Superior temporal gyrus (tissue), 1 donor: Measurements from ENCODE around the gene KATNAL1.
"Not testable (repeated sequence)": the region's sequence is repeated elsewhere in the genome, so short reads cannot be mapped to it uniquely, and the experiment has no call there.

Experiments used
- DNase-seq: peaks from one replicate; pipeline ENCODE4 v3.0.0-alpha.2; 2016; ENCODE audit errors: extremely low spot score

KATNAL1 gene

DNA sequence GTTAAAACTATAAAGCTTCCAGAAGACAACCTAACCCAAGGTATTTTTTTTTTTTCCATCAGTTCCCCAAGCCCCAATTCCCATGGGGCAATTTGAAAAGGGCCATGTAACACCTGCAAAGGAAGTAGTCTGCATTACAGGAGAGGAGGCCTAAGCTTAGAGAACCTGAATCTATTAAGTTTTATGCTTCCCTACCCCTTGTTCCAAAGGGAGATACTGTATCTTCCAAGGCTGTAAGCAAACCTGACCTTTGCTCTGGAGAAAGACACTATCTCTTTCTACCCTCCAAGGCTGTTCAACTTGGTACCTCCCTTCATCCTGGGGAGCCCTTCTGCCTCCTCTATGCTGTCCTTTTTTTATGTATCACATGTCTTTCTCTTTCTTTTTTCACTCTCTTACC is 15.0 kb downstream of the KATNAL1 start:
- DNase-seq = no peak

DNA sequence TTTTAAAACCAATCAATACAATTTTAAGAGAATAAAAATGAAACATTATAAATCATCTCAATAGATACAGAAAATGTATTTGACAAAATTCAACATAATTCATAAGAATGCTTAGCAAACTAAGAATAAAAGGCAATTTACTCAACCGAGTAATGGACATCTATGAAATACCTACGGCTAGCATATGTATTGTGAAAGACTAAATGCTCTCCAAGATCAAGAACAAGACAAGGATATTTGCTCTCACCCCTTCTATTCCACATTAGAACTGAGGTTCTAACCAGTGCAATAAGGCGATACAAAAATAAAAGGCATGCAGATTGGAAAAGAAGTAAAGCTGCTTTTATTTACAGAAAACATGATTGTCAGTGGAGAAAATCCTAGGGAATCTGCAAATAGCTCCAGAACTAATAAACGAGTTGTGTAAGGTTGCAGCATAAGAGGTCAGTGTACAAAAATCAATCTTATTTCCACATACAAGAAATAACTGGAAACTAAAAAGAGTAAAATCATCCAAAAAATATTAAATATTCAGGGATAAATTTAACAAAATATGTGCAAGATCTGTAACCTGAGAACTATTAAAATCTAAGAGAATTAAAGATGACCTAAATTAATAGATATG is 16.4 kb downstream of the KATNAL1 start:
- no peak for DNase-seq

DNA sequence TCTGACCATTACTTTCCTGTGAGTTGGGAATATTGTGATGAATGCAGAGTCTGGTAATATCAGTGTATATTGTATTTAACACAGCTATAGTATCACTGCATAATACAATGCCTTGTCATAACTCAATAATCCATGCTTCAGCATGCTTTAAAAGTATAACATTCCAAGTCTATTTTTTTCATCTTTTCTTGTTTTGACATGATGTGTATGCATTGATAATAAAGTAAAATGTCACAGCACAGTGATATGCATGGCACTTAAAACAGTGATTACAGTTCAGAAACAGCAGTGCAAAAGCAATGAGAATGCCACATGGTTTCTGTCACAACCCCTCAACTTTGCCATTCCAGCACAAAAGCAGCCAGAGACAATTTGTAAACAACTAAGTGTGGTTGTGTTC is 17.8 kb downstream of the KATNAL1 start:
- DNase-seq = no peak

DNA sequence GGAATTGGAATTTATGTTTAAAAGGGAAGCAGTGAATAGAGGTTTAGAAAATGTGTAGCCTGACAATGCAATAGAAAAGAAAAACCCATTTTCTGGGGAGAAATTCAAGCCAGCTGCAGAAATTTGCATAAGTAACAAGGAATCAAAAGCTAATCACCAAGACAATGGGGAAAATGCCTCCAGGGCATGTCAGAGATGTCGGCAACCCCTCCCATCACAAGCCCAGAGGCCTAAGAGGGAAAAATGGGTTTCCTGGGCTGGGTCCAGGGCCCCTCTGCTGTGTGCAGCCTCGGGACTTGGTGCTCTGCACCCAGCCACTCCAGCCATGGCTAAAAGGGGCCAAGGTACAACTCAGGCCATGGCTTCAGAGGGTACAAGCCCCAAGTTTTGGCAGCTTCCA is 21.3 kb downstream of the KATNAL1 start:
- DNase-seq = not testable (repeated sequence)

DNA sequence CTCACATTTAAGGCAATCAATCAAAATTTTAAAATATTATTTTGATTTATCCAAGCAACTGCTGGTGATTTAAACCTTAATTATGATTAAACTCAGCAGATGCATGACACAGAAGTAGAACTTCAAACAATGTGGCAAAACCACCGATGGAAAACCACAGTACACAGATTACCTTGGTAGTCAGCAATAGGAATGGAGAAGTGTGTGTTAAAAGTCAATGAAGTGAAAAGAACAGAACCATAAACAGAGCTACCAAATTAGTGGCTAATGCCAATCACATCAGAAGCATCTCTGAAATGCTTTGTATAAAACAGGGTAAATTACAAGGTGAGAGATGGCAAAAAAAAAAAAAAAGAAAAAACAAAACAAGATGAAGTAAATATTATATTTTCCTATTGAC is 31.2 kb downstream of the KATNAL1 start:
- DNase-seq = no peak

DNA sequence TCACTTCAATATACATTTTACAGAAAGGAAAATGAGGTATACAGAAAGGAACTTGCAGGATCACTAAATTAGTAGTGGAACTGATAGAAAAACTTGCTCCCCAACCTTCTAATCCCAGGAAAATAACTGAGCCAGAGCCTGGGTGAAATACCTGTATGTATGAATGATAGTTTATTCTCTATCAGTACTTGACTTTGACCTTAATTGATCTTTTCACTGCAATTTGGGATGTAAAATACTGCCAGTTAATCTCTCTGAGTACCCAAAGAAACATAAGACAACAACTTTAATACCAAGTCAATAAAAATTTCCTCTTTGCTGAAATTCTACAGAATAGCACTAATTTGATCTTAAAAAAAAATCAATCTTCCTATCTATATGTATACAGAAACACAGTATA is 33.3 kb downstream of the KATNAL1 start:
- no peak for DNase-seq

DNA sequence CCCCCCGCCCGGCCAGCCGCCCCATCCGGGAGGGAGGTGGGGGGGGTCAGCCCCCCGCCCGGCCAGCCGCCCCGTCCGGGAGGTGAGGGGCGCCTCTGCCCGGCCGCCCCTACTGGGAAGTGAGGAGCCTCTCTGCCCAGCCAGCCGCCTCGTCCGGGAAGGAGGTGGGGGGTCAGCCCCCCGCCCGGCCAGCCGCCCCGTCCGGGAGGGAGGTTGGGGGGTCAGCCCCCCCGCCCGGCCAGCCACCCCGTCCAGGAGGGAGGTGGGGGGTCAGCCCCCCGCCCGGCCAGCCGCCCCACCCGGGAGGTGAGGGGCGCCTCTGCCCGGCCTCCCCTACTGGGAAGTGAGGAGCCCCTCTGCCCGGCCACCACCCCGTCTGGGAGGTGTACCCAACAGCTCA is 37.3 kb downstream of the KATNAL1 start:
- not testable (repeated sequence) for DNase-seq

DNA sequence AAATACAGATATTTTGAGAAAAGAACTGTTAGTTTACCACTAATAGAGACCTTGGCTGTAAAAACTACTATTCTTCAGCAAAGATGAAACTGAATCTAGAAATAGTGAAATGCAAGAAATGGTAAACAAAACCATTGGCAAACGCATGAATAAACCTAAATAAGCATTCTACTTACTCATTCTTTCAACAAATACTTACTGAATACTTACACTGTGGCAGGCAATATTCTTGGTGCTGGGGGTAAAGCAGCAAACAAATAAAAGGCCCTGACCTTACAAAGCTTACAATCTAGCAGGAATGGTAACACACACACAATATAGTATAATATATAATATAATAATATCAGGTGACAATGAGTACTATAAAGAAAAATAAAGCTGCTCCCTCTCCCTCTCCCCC is 38.7 kb downstream of the KATNAL1 start:
- no peak for DNase-seq

DNA sequence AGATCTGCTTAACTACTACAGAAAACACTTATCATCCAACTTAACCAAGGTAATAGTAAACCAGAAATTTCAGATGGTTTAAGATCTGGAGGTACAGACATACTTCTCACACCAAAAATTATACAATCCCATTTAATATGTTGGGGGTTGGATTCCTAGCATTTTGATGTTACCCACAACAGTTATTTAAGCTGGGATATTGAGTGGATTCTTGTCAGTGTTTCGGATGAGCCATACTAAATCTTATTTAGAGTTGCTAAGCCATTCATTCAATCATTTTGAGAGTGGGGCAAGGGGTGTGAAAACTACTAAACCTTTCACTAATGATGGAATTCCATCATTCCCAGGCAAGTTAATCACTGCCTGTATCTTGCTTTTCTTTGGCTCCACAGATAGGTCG is 40.6 kb downstream of the KATNAL1 start:
- no peak for DNase-seq

DNA sequence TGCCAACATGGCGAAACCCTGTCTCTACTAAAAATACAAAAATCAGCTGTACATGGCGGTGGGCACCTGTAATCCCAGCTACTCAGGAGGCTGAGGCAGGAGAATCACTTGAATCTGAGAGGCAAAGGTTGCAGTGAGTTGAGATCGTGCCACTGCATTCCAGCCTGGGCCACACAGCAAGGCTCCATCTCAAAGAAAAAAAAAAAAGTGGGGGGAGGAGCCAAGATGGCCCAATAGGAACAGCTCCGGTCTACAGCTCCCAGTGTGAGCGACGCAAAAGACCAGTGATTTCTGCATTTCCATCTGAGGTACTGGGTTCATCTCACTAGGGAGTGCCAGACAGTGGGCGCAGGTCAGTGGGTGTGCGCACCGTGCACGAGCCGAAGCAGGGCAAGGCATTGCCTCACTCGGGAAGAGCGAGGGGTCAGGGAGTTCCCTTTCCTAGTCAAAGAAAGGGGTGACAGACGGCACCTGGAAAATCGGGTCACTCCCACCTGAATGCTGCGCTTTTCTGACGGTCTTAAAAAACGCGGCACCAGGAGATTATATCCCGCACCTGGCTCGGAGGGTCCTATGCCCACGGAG is 48.1 kb downstream of the KATNAL1 start:
- not testable (repeated sequence) for DNase-seq

DNA sequence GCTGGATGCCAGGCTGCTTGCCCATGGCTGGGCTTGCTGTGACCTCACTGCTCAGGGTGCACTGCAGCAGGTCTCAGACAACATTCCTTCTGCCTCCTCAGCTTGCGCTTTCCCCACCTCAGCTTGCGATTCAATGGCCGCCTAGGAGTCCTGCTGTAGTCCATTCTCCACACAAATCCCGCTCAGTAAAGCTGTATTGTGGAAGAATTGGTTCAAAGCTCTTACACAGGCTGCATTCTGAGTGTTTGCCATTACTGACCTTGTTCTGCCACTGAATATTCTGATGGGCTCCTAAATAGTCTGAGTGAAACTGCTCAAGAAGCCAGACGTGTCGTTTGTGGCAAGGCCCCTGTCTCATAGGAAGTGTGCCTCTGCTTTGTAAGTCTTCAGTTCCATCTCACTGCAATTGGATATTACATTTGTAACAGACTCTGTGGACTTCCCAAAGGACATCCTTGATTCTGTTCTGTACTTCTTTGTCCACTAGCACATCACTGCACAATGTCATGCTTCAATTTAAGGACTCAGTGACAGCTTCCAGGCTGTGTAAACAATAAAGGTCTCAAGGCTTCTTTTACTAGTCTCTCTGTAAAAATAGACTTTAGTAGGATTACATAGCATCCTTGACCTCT is 49.8 kb downstream of the KATNAL1 start:
- no peak for DNase-seq

DNA sequence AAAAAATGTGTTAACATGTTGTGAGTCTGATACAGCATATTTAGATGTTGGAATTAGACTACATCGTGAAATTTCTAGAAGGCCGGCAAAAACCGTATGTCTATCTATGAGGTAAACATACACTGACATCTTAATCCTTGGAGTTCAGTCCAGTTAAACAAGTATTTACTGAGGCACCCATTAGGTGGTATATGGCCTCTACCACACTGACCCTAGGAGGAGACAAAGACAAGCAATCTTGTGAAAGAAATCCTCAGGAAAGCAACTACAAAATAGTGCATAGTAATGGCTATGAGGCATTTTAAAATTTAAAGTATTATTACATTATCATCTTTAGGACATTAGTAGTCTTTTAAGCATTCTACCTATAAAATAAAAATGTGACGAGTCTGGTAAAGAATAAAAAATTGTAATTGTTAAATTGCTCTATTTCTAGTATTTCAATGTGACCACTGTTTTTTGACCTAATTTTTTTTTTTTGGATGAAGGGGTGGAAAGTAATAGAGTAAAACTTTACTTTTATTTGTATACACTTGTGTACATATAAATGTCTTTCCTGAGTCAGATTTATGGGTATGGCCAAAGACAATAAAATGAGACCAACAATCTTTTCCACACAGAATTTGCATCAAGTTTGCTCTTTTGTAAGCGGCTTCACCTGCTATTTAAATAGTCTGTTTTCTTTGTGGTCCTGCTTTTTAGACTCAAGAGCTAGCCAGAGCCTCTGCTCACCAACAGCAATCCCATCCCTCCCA is 50.5 kb downstream of the KATNAL1 start:
- no peak for DNase-seq

DNA sequence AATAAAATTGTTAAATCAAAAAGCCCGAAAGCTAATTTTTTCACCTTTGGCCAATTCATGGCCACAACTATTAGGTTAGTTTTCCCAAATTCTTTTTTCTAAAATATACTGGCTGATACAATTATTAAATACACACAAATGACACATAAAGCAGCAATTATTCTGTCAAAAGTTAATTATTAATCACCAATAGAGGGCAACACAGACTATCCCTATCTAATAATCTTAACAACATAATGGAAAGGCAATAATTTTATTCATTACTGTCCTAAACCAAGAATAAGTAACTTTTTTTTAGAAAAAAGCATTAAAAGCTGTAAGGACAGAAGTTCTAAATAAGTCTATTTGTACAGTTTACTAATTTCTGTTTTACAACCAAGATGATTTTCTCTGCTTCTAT is 51.7 kb downstream of the KATNAL1 start:
- DNase-seq = no peak

DNA sequence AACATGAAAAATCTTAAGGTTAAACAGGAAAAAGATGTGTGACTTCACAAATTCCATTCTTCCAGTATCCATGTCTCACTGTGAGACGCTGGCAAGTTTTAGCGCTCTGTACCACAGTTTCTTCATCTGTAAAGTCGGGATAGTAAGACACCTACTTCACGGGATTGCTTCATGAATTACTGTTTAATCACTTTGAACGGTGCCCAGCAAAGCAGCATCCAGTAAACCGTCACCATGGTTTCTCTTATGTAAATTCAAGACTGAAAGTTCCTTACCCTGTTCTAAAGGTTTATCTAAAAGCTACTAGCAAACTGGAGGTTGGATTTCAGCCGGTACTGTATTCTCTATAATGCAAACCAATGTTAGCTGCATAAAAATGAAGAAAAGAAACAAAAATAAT is 53.5 kb downstream of the KATNAL1 start:
- DNase-seq = no peak

DNA sequence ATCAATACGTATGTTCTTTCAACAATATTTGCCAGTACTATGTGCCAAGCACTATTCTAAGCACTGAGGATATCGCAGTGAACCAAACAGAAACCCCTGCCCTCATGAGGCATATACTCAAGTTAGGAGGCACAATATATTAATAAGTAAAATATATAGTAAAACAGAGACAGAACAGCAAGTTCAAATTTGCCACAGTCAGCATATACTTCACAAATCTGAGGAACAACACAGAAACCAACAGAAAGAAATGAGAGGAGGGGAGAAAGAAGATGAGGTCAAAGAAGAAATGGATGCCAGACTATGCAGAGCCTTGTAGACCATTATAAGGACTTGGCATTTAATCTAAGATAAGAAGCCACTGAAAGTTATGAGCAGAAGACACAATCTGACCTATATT is 59.9 kb downstream of the KATNAL1 start:
- DNase-seq = no peak

DNA sequence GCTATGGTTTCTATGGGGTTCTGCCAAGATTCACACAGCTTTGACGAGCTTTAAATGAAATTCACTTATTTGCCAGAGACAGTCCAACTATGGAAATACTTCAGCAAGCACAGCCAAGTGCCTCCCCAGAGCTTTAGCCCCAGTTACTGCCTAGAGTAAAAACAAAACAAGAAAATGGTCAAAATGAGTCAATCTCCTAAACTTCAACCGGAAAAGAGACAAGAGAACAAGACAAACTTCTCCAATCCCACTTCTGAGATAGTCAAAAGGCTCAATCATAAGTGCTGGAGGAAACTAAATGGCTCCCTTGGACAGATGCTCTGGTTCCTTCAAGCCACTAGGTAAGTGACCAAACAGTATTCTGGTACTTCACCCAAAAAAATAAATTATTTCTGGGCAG is 65.8 kb downstream of the KATNAL1 start:
- no peak for DNase-seq

DNA sequence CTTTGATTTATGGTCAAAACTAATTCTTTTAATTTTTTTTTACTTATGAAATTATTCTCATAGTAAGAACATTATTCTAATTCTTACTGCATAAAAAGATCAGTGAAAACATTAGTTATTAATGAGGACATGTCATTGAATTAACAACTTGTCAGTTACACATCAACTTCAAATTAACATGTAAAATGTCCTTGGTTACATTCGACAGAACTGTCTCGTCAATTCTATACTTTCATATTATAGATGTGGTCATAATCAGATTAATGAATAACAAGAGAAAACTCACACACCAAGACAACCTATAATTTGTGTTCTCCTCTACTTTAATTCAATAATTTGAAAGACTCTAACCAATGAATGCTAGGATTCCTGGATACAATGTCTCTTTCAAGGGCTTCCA is 66.7 kb downstream of the KATNAL1 start:
- DNase-seq = no peak

DNA sequence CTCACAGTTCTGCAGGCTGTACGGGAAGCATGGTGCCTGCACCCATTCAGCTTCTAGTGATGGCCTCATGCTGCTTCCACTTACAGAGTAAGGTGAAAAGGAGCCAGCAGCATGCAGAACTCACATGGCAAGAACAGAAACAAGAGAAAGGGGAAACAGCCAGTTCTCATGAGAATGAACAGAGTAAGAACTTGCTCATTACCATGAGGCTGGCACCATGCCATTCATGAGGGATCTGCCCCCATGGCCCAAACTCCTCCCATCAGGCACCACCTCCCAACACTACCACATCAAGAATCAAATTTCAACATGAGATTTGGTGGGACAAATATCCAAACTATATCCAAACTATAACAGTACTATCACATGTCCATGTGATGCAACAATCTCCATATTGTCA is 72.1 kb downstream of the KATNAL1 start:
- no peak for DNase-seq

DNA sequence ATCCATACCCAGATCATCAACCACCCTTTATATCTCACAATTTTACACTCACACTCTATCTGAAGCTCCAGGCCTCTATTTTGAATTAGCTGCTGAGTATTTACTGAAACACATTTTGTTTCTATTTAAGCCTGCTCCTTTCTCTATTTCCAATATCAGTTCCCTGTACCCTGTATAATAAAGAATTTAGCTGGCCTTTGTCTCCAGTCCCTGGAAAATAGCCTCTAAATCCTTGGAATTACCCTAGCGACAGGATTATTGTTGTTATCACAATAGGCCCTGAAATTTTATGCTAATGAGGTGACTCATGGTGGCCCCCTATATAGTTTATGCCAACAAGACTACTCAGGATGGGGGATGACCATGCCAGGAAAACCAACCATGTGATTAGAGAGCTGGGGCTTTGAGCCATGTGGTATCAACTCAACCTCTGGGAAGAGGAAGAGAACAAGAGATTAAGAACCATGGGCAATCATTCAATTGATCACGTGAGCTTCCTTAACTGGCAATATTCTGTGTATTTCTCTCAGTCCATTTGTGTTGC is 72.7 kb downstream of the KATNAL1 start:
- DNase-seq = no peak

DNA sequence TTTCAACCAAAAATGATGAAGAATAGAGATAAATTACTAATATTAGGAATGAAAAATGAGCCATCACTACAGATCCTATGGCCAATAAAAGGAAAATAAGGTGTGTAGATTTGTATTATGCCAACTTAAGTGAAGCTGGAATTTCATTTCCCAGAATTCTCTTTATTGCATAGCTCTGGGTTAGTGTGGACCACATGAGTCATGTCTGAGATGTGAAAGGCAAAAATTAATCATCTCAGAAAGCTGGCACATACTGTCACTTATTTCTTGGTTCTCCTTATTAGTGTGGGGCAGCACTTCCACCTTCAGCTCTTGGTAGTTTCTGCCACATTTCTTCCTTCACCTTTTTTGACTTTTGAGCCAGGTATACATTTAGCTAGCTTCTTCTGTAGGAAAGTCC is 82.6 kb downstream of the KATNAL1 start:
- DNase-seq = no peak

DNA sequence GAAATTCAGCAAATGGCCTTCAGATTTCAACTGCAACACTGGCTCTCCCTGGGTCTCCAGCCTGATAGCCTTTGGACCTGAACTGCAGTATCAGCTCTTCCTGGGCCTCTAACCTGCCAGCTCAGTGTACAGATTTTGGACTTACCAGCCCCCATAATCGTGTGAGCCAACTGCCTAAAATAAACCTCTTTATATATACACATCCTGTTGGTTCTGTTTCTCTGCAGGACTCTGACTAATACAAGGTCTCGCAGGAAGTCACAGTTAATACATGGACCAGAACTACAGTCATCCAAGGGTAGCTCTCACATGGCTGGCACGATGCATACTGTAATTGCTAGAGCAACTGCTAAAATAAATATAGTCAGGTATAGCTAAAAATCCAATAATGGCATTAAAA is 85.1 kb downstream of the KATNAL1 start:
- no peak for DNase-seq

DNA sequence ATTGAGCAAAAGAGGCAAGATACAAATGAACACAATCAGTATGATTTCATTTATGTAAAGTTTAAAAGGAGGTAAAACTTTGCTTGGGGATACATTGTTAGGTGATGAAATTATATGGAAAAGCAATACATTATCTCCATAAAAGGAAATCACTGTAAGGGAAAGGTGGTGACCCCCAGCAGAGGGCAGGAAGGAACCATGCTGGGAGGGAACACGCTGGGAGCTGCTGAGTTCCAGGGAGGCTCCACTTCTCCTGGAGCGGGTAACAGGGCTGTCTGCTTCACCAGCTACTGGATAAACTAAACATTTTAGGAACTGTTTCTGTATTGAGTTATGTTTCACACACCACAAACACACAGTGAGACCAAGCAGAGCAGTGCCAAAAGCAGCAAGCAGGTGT is 91.2 kb downstream of the KATNAL1 start:
- DNase-seq = no peak

DNA sequence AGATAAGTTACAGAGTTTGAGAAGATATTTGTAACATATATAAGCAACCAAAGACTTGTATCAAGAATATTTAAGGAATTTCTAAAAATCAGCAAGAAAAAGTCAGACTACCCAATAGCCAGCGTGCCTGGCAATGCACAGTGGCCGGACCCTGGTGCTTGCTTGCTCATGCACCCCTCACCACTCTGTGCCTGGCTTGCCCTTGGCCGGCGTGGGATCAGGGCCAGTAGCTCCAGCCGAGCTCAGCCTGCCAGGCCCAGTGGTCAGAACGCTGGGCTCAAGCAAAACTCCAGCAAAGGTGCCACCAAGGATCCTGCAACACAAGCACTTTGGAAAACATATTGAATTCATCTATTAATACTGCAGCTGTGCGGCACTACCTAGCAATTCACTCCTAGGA is 95.1 kb downstream of the KATNAL1 start:
- no peak for DNase-seq
